ENCODE results near the gene ERN1. TPM values are rescaled to one million over a fixed set of nuclear protein-coding genes. Genes with fewer than 3 reads are reported as not detected.
"Not testable (repeated sequence)": the region's sequence is repeated elsewhere in the genome, so short reads cannot be mapped to it uniquely, and the experiment has no call there.

ERN1 gene
- total RNA-seq, 1 experiment from 2014 or later, result 7.3 TPM

DNA sequence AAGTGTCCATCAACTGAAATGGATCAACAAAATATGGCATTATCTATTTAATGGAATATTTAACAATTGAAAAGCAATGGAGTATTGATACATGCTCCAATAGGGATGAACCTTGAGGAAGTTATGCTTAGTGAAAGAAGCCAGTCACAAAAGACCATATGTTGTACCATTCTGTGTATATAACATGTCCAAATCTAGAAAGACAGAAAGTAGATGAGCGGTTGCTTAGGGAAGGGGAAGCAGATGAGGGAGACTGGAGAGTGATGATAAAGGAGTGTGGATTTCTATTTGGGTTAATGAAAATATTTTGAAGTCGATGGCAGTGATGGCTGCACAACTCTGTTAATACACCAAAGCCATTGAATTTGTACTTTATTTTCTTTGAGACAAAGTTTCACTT is 8.5 kb upstream of the ERN1 start:
- DNase-seq (ENCODE audit: low spot score), result no peak

DNA sequence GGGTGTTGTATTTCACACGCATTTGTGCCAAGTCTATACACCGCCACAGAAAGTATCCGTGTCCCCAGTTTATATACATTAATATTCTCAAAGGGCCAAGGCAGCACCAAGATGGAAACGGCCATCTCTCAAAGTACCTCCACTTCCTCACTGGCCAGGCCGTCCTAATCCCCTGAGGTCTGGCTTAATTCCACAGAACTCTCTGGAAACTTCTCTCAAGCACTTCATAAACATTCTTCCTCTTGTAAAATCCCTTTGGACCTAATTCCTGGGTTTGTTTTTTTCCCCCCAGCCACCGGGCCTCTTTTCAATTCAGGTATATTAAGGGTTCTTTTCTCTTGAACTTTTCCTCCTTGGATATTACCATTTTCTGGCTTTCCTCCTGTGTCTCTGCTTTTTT is 5.1 kb upstream of the ERN1 start:
- DNase-seq (ENCODE audit: low spot score), result no peak

DNA sequence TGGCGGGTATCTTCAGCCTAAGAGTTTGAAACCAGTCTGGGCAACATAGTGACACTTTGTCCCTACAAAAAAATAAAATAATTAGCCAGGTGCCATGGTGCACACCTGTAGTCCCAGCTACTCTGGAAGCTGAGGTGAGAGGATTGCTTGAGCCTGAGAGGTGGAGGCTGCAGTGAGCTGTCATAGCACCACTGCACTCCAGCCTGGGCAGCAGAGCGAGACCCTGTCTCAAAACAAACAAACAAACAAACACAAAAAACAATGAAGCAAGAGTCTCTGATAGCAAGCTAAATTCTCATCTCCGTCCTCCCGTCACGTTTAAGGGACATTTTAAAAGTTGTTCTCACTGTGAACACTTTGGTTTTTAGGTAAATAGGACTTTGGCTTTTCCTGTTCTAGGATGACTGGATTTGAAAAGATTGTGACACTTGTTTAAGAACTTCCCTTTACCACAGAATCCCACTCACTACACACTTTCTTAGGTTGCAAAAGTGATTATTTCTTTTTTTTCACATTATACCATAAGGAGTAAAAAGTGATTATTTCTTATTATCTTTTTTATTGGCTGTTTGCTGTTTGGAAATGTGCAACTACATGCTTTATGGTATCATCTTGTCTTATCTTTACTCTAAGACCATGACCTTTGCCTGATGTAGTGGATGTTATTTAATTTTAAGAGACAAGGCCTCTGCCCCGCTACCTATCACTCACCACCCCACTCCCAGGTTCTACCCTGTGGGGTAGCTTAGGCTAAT is 4.4 kb upstream of the ERN1 start:
- DNase-seq (ENCODE audit: low spot score), result no peak

DNA sequence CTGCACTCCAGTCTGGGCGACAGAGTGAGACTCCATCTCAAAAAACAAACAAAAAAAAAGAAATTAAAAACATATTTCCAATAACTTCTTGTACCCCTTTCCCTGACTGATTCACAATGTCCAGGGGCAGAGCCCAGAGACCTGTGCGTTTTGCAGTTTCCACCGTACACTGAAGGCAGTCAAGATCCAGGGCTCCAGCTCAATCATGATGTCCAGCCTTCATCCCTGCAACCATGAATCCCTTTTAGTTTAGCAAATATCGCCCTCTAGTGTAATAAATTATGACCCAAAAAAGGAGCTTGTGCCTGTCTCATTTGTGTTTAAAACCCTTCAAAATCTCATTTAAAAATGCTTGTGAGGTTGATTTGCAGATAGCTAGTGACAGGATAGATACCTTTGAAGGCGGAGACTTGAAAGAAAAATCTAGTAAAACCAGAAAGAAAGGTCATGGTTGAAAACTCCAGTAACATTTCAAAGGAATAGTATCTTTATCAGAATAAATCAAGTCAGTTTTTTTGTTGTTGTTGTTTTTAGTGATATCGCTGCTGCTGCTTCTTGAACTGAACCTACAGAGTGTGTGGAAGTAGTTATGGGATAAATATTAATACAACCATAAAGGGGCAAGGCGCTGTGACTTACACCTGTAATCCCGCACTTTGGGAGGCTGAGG is 3.7 kb upstream of the ERN1 start:
- peak; percentile 86 for DNase-seq (ENCODE audit: low spot score)

DNA sequence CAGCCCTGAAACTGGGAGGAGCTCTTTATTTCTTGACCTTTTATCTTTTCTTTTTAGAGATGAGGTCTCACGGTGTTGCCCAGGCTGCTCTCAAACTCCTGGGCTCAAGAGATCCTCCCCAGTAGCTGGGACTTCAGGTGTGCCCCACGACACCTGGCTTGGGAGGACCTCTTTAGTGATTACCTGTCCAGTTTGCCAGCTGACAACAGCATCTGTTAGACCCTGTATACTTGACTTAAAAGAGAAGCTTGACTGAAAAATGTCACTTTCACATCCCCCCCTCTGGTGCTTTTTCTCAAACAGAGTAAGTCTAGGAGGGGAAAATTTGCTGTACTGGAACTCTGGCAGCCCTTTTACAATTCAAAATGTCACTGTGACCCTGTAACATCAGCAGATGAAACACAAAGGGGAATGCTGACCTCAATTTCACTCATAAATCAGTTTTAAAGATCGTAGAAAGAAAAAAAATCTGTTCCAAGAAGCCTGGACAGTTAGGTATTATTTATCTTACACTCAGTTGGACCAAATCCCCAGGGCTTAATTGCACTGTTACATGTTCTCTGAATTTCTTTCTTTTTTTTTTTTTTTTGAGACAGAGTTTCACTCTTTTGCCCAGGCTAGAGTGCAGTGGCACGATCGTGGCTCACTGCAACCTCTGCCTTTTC is 1.8 kb upstream of the ERN1 start:
- no peak for DNase-seq (ENCODE audit: low spot score)

DNA sequence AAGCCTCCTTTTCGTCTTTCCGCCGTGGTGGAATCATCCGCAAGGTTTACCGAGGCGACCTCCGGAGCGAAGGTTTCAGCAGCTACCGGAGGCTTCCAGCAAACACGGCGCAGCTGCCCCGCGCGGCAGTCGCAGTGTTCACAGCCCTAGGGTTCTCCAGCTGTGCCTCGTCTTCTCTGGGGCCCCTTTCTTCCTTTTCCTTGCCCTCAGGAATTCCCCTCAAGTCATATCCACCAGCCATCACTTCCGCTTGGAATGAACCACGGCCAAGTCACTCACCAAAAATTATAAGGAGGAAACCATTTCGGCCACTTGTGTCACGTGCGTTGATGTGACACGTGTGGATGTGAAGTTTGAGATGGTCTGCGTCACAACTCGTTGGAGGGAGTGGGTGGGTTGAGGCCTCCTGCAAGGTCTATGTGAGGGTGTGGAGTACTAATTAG is 636 bp upstream of the ERN1 start:
- no peak for DNase-seq (ENCODE audit: low spot score)

DNA sequence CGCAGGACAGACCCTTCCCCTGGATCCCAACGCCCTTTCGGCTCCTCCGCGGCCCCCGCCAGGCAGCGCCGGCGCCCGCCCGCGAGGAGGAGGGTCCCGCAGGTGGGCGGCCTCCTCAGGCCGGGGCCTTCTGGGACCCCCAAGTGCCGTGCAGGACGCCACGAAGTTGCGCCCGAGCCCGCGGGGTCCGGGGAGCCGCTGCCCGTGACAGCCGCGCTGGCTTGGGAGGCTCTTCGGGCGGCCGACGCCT is 504 bp downstream of the ERN1 start:
- no peak for DNase-seq (ENCODE audit: low spot score)

DNA sequence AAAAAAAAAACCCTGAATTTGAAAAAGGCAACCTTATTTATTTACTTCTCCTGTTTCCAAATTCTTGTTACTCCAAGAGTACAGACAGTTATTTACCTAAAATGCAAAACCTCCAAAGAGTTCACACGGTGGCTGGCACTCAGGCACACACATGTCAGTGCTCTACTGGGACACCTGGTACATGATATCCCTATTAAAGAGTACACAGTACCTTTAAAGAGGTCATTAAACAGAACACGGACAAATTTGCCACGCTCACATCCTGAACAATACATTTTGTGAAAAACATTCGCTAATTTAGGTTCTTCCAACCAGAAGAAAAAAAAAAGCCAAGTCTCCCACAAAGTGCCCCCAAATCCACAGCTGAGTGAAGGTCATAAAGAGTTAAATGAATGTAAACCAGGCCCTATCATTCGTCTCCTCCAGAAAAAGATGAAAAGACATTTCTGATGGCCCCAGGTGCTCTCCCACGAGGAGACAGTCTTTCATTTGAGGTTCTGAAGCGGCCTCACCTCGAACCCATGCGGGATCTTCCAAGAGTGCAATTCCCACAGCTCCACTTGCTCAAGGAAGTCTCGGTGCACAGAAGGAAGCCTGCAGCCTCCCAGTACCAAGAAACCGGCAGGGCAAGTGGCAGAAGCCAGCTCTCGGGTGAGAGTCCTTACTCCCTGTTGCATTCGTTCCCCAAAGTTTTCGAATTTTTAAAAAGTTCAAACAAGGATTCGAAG is 993 bp downstream of the ERN1 start:
- DNase-seq (ENCODE audit: low spot score), result peak; percentile 59

DNA sequence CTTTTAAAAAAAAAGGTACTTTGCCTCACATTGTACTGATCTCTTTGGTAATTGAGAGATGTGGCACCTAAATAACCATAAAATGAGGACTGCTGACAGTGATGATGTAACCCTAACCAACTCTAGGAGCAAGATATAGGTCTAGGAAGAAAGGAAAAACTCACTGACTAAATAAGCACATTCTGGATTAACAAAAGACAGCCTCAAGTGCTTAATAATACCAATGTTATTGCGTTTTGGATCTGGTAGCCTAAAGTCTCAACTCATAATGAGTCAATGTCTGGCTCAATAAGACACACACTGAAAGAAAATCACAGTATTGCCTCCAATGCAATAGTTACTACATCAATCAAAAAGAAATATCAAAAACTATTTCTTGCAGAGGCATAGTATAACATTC is 3.0 kb downstream of the ERN1 start:
- DNase-seq (ENCODE audit: low spot score), result no peak

DNA sequence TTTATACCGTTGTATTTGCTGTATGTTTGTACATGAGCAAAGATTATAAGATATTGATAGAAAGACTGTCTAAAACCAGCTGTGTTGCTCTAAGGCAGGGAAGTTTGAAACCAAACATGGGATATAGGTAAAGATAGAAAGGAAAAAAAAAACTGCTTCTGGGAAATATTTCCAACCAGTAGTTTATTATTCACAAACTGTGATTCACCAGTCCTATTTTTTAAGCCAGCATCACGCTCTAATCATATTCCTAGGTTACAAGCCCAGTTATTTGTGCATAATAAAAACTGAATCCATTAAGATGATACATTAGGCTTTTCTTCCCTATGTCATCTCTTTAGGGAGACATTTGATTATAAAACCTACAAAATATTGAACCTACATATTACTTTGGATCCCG is 4.0 kb downstream of the ERN1 start:
- DNase-seq (ENCODE audit: low spot score), result no peak

DNA sequence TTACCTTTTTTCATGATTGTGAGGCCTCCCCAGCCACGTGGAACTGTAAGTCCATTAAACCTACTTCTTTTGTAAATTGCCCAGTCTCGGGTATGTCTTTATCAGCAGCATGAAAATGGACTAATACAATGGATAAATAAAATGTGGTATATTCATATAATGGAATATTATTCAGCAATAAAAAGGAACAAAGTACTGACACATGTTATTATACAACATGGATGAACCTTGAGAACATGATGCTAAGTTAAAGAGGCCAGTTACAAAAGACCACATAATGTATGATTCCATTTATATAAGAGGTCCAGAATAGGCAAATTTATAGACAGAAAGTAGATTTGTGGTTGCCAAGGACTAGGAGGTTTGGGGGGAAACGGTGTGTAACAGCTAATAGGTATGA is 5.3 kb downstream of the ERN1 start:
- DNase-seq (ENCODE audit: low spot score), result no peak

DNA sequence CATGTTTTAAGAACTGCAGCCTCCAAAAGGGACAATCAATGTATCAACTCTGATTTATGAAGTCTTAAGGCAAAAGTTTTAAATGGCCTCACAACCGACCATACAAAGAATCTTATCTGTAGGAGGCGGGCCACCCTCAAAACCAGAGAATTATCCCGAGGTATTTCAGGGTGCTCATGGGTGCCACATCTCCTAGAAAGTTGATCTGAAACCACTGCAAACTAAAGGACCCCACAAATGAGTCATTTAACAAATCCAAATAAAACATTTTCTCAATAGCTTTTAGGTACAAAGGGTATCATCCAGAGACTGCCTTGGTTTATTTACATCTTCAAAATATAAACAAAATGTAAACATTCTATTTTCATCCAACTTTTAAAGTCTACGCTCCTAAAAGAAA is 6.8 kb downstream of the ERN1 start:
- no peak for DNase-seq (ENCODE audit: low spot score)

DNA sequence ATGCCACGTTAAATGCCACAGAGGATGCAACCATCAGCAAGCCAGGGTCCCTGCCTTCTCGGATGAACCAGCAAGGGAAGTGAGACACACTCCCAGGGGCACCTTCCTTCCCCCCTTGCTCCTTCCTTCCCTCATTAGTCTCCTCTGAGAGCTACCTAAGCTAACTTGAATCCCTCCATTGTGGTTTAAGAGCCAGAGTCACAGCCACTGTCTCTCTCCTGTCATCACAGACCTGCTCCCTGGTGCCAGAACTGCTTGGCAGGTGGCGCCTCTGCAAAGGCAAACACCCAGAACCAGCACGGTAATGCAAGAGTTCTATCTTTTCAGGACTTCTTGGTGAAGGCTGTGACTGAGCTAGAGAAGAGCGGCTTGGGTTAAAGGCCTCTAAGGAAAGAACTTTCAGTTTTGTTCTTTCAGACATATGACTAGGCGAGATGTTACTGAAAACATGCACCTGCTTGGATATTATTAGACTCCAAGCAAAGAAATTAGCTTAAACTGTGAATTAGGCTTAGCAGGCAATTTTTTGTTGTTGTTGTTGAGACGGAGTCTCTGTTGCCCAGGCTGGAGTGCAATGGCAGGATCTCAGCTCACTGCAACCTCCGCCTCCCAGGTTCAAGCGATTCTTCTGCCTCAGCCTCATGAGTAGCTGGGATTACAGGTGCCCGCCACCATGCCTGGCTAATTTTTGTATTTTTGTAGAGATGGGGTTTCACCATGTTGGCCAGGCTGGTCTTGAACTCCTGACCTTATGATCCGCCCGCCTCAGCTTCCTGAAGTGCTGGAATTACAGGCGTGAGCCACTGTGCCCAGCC is 8.8 kb downstream of the ERN1 start:
- DNase-seq (ENCODE audit: low spot score), result not testable (repeated sequence)

DNA sequence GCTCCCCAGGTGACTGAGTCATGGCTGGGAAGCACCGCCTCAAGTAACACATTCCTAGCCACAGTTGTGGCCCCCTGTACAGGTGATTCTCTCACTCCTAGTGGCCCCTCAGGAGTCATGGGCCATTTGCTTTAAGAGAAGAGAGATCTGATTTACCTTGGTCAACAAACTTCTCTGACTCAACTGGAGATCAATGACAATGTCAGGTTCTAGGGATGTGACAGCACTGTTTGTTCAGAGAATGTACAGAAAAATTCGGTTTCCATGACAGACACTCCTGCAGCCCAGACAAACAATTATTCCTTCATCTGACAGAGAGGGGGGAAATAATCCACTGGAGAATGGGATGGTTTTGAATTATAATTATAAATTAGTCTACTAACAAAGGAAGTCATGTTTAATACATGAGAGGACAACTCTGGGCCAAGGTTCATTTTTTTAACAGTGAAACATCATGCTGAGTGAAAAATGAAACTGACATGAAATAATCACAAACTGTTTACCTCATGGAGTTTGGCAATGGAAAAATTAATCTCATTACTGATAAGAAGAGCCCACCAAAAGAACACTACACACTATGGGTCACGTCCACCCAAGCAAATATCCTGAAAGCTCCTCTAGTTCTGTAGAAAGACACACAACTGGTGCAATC is 9.7 kb downstream of the ERN1 start:
- no peak for DNase-seq (ENCODE audit: low spot score)

DNA sequence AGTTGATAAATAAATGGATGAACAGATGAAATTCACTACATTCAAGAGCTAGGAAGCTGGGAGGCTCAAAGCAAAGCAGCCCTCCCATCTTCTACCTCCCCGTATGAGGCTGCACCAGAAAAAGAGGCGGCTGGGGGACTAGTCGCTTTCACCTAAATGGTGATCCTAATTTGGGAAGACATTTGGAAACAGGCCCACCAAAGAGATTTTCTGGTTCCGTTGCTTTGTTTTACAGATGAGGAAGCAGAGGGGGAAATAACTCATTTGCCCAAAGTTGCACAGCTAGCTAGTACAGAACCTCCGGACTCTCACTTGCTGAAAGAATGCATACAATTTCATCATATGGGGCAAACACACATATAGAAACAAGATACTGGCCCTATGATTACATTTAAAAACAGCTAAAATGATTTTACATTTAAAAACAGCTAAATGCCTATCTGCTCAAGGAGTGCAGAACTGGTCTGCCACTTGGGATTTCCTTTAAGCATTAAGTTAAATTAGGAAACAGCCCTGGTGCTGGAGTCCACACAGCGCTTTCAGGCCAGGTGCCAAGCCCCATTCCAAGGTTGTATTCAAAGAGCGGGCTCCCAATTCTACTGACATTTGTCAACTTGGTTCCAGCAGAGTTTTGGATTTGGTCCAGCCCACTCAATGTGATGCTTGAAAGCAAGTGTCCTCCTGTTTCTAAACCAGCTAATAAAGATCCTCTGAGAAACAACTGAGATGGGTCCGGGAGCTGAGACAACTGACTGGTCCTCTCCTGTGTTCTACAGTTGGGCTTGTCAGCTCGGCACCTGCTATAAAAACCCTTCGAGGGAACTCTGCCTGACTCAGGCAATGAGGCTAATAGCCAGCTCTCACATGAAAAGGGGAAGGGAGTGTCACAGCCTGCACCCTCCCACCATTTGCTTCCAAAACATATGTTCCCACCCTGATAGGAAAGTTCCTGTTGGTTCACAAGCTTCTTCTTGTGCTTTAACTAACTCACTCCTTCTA is 11.7 kb downstream of the ERN1 start:
- no peak for DNase-seq (ENCODE audit: low spot score)

DNA sequence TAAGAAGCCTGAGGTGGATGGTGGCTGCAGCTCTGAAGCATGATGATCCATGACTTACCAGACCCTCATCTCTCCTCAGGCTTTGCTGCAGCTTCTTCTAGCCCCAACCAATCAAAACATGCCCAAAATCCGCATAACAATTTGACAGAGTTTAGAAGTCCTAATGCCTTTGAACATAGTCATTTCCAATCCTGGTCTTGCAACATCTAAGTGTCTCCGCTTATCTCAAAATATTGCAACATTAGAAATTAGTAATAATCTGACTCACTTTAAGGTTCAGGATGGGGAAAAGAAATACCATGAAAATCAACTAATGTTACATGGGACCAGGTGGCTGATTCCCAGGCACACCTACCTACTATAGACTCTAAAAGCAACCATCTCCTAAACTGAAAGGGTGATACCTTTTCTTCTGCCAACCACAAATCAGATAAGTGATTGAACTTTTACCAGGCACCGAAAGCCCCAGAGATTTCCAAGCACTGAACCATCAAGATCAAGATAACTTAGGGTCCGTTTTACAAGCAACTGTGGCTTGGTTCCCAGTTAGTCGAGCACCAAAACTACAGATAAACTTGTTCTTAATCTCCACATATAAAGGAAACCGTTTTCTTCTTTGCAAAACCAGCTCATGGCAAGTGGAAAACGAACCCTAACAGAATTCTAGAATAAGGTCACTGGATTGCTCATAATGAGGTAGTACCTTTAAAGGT is 14.0 kb downstream of the ERN1 start:
- DNase-seq (ENCODE audit: low spot score), result no peak

DNA sequence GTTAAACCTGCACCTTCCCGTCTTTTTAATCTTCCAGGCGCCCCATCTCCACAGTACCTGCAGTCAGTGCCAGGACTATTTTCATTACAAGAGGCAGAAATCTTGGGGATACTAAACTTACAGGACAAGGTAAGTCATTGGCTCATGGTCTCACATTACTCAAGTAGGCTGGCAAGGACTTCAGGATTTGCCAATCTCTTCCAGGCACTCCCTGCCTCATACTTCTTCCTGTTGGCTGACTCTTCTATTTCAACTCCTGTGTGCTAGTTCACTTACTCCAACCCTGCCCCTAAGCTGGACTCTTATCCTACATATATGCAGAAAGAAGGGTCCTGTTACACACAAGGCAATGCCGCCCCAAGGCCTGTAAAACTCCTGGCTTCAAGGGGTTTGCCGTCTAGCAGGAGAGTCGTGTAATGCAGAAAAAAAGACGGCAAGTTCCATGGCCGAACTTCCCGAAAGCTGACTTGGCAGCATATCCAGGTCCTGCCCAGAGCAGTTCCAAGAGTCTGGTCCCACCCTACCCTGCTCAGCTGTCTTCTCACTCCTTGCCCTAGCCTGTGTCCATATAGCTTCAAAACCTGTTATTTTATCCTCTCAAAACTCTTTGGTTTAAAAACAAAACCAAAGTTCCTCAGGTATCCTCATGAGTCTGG is 14.8 kb downstream of the ERN1 start:
- DNase-seq (ENCODE audit: low spot score), result no peak

DNA sequence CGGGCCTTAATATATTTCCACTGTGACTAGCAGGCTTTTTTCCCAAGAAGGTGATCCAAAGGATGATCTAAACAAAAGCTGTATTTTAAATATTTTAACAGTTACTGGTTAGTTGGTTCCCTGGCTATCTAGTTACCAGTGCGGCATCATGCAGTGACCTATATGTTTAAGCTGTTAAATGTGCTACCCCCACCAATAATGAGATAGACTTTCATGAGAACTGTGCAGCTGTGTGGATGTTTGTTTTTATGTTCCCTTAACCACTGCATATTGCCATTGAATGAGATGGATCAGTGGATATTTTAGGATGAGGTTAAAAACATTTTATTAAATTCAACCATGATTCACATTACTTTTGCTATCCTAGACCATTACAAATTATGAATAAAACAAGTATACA is 16.9 kb downstream of the ERN1 start:
- no peak for DNase-seq (ENCODE audit: low spot score)

DNA sequence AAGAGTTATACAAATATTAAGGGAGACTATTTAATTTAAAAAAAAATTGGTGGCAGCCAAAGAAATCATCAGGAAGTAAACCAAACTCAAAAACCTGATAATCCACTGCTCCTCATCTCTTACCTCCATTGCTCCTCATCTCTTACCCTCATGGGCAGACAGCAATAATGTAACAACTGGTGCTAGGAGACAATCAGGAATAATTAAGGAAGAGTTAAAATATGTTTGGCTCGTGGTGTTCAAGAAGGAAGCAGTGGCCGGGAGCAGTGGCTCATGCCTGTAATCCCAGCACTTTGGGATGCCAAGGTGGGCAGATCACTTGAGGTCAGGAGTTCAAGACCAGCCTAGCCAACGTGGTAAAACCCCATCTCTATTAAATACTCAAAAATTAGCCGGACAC is 18.1 kb downstream of the ERN1 start:
- no peak for DNase-seq (ENCODE audit: low spot score)
